HepG2 (cell line): Measurements from ENCODE around the gene ADAM15. TPM values are rescaled to one million over a fixed set of nuclear protein-coding genes. Genes with fewer than 3 reads are reported as not detected.

ENCODE experiments used
- BORCS8-MEF2B ChIP-seq: sonication (generic); formaldehyde crosslinking; IDR thresholded peaks from 2 replicates; pipeline ENCODE4 v1.8.0; 2022; ENCODE audit warnings: mild to moderate bottlenecking, missing genetic modification reagents
- EP300 ChIP-seq, 3 experiments: sonication (generic) in 1 of 3; formaldehyde crosslinking in 1 of 3; IDR thresholded peaks; 2 replicates each; pipeline versions ENCODE4 v1.5.1 to v1.6.1; 2011 to 2020; ENCODE audit warnings: low read depth in 2 of 3, low read length in 2 of 3, borderline replicate concordance in 1 of 3, improper control_type of control experiment in 1 of 3, mild to moderate bottlenecking in 1 of 3, missing genetic modification reagents in 1 of 3, moderate library complexity in 1 of 3
- KLF12 ChIP-seq: sonication (generic); formaldehyde crosslinking; IDR thresholded peaks from 2 replicates; pipeline ENCODE4 v1.4.0; 2020; ENCODE audit warnings: missing genetic modification reagents, borderline replicate concordance
- SRY ChIP-seq: sonication (generic); formaldehyde crosslinking; IDR thresholded peaks from 2 replicates; pipeline ENCODE4 v1.8.0; 2022; ENCODE audit warnings: mild to moderate bottlenecking, missing genetic modification reagents
- THAP11 ChIP-seq: IDR thresholded peaks from 2 replicates; pipeline ENCODE4 v1.6.1; 2016; ENCODE audit warnings: missing biosample characterization, missing genetic modification reagents
- ZBTB21 ChIP-seq: sonication (generic); formaldehyde crosslinking; IDR thresholded peaks from 2 replicates; pipeline ENCODE4 v1.4.0; 2020; ENCODE audit warnings: missing genetic modification reagents
- ZNF546 ChIP-seq: sonication (generic); formaldehyde crosslinking; conservative IDR thresholded peaks from 2 replicates; pipeline ENCODE4 v1.8.1; 2023; ENCODE audit warnings: mild to moderate bottlenecking, missing genetic modification reagents
- ZNF580 ChIP-seq: IDR thresholded peaks from 2 replicates; pipeline ENCODE4 v1.6.1; 2016; ENCODE audit warnings: low read depth, borderline replicate concordance
- ZNF724P ChIP-seq: sonication (generic); formaldehyde crosslinking; IDR thresholded peaks from 2 replicates; pipeline ENCODE4 v1.8.0; 2022; ENCODE audit warnings: missing genetic modification reagents, borderline replicate concordance
- polyA plus RNA-seq, 8 experiments: library from polyadenylated mRNA; depleted of rRNA in 3 of 8; stranded (reverse) in 7 of 8; unstranded in 1 of 8; fragments of >200 nt; fragmentation: Illumina TruSeq in 4 of 8; extraction: Trizol in 4 of 8; gene quantifications; 2 replicates each; pipeline versions ENCODE4 v1.2.1 to v1.2.3, GENCODE V29; 2011 to 2016; ENCODE audit warnings: low read depth in 4 of 8, missing spikeins in 1 of 8, mixed read lengths in 1 of 8; ENCODE audit not compliant: insufficient read depth in 1 of 8
- total RNA-seq, 5 experiments: library from RNA; depleted of rRNA; stranded (reverse); fragments of >200 nt; fragmentation: Illumina TruSeq; extraction: Trizol; gene quantifications; 2 replicates each; pipeline ENCODE4 v1.2.3, GENCODE V29; 2016; ENCODE audit warnings: low read depth in 1 of 5
- TF ChIP-seq, protein P1 (sequence below): IDR thresholded peaks from 2 replicates; pipeline ENCODE4 v1.6.1; 2018; ENCODE audit warnings: missing genetic modification reagents, mild to moderate bottlenecking, missing compliant biosample characterization

Gene ADAM15
- total and polyA plus RNA-seq, 2 of the 13 experiments (the other 11 are each of a cell fraction or from before 2014, with no cell fraction given): 17.9 to 25.6 TPM

DNA sequence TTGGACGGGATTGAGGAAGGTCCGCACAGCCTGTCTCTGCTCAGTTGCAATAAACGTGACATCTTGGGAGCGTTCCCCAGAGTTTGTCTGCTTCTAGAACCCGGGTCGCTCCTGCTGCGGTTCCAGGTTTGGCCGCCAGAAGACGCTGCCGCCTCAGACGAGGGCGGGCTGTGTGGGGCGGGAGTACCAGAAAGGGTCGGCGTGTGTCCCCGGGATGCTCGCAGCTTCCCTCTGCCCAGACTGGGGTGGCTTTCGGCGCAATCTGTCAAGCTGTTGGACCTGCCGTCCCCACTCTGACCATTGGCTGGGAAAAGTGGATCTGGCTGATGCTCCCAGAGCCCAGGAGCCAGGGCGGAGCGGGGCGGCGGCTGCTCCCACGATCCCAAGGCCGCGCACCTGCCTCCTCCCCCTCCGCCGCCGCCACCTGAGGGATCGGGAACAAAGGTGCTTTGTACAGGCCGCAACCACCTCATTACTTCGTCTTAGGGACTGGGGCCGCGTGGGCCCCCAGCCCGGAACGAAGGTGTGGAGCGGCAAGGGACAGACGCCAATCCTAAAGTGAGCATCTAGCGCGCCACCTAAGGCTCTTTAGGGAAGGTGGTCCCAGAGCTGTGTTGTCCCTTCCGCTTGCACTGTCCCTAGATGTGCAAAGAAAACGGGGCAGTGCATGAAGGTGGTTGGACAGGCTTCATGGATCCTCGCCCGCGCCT lies 11.7 kb downstream of the ADAM15 start (continued):
- 0 out of 2 replicates have a peak, but pooled peaks have one; percentile 33 for TF ChIP-seq ZNF546 (CRISPR knock-in tag)
- TF ChIP-seq ZBTB21: no peak
- peak; percentile 41; the same call in 1 of the 2 replicates for TF ChIP-seq ZNF580 (CRISPR knock-in tag)
- TF ChIP-seq ZNF724P (CRISPR knock-in tag): peak; percentile 65; the same call in 1 of the 2 replicates
- TF ChIP-seq THAP11: 0 out of 2 replicates have a peak, but pooled peaks have one; percentile 4
- TF ChIP-seq KLF12 (CRISPR knock-in tag): no peak
- TF ChIP-seq, protein P1, sequence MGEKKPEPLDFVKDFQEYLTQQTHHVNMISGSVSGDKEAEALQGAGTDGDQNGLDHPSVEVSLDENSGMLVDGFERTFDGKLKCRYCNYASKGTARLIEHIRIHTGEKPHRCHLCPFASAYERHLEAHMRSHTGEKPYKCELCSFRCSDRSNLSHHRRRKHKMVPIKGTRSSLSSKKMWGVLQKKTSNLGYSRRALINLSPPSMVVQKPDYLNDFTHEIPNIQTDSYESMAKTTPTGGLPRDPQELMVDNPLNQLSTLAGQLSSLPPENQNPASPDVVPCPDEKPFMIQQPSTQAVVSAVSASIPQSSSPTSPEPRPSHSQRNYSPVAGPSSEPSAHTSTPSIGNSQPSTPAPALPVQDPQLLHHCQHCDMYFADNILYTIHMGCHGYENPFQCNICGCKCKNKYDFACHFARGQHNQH (CRISPR knock-in tag): 0 out of 2 replicates have a peak, but pooled peaks have one; percentile 30
- TF ChIP-seq SRY (CRISPR knock-in tag): 0 out of 2 replicates have a peak, but pooled peaks have one; percentile 30
- peak; percentile 21; the same call in 1 of the 2 replicates for TF ChIP-seq BORCS8-MEF2B (CRISPR knock-in tag)
- peak in 1 of 2 experiments; percentile 7; a peak in 1 of 4 replicates for TF ChIP-seq EP300 (IDR thresholded peaks at IDR 0.05; ENCODE audit: low read depth in 2 of 2, low read length in 2 of 2)
- TF ChIP-seq EP300 (CRISPR knock-in tag; IDR thresholded peaks at IDR 0.05; ENCODE audit: borderline replicate concordance): no peak
